ENCODE results near the gene PPP2R2C.

Gene PPP2R2C

DNA sequence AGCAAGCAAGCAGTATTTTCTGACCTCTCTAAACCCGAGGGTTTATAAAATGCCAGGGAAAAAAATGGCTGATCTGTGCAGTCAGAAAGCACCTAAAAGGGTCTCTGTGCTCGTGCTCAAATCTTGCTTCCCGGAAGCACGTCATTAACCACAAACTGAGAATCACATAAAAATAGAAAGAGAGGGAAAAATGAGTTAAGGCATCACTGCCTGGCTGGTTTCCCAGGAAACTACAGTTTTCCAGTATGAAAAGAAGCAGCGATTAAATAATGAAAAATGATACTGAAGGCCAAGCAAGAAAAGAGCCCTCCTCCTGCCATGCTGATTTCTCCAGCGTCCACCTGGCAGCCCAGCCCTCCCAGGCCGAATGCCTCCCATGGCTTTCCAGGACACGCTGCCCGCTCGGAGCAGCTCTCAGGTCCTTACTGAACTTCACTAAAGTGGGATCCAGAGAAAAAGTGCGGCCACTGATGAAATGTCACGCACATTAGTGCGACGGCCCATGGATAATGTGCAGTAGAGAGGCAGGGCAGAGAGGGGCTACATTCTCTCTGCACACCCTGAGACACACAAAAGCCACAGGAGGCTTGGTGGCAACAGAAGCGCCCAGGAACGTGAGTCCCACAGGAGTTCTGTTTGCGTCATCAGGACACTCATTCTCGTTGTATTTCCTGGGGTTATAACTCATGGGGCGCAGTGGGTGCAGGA lies 122.4 kb downstream of the PPP2R2C start:
- Histone ChIP-seq H3K4me3 (ENCODE audit: low read depth, low read length) (no peak overlapping the region), H3K4me1 (ENCODE audit: control insufficient read depth, insufficient read depth, low read length, unreplicated experiment) (no peaks in the 10 kb centered on the region), H3K79me2 (ENCODE audit: control insufficient read depth, insufficient read depth, low read length, unreplicated experiment) (no peaks in the 10 kb centered on the region), H2AFZ (ENCODE audit: low read length, unreplicated experiment) (no peak overlapping the region), H3K36me3 (ENCODE audit: insufficient read depth, low read length) (no peaks in the 10 kb centered on the region), H3K27me3 (ENCODE audit: insufficient read depth, low read length) (peaks cover 46% of the 10 kb centered on the region), H3K27ac (ENCODE audit: low read depth, low read length) (no peak overlapping the region)

DNA sequence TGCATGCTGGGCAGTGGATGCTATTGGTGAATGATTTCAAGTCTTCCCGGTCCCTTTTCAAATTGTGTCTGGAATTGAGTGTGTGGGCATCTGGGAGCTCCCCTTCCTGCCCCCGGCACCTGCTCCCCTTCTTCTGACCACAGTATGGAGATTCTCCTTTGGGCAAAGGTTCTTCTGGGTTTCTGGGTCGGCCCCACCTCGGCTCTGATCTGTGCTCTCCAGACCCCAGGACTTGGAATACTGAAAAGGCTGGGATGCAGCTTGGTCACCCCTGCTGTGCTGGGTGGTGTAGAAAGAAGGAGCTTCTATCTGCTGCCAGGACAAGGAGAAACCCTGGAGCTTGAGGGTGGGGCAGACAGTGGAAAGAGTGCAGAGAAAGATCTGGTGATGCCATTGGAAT lies 124.0 kb downstream of the PPP2R2C start:
- Histone ChIP-seq H3K4me3 (ENCODE audit: low read depth, low read length) (no peak overlapping the region), H2AFZ (ENCODE audit: low read length, unreplicated experiment) (no peak overlapping the region), H3K79me2 (ENCODE audit: control insufficient read depth, insufficient read depth, low read length, unreplicated experiment) (no peaks in the 10 kb centered on the region), H3K27ac (ENCODE audit: low read depth, low read length) (no peak overlapping the region), H3K4me1 (ENCODE audit: control insufficient read depth, insufficient read depth, low read length, unreplicated experiment) (peaks cover 11% of the 10 kb centered on the region), H3K27me3 (ENCODE audit: insufficient read depth, low read length) (peaks cover 46% of the 10 kb centered on the region), H3K36me3 (ENCODE audit: insufficient read depth, low read length) (no peaks in the 10 kb centered on the region)

DNA sequence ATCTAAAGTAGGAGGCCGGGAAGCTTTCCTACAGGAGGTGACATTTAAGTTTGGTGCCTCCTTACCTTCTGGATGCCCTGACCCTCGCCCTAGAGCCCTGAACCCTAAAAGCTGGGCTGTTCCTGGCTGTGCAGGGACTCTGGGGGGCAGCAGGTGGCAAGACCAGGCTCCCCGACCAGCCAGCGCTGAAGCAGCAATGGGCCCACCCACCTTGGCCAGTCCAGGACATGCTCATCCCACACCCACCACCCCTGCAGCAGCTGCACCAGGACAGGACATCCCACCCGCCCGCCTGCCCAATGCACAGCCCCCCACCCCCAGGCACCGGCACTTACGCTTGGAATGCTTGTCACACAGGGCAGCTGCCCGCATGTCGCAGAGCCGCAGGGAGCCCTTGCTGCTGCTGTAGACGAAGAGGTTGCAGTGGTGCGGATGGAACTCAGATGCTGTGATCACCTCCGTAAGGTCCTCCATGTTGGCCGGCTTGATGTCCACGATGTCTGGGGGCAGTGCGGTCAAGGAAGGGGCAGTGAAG lies 124.8 kb downstream of the PPP2R2C start:
- Histone ChIP-seq H3K4me3 (ENCODE audit: low read depth, low read length) (no peak overlapping the region), H3K4me1 (ENCODE audit: control insufficient read depth, insufficient read depth, low read length, unreplicated experiment) (peaks cover 11% of the 10 kb centered on the region), H3K36me3 (ENCODE audit: insufficient read depth, low read length) (no peaks in the 10 kb centered on the region), H3K79me2 (ENCODE audit: control insufficient read depth, insufficient read depth, low read length, unreplicated experiment) (no peaks in the 10 kb centered on the region), H2AFZ (ENCODE audit: low read length, unreplicated experiment) (no peak overlapping the region), H3K27ac (ENCODE audit: low read depth, low read length) (no peak overlapping the region), H3K27me3 (ENCODE audit: insufficient read depth, low read length) (peaks cover 43% of the 10 kb centered on the region)

DNA sequence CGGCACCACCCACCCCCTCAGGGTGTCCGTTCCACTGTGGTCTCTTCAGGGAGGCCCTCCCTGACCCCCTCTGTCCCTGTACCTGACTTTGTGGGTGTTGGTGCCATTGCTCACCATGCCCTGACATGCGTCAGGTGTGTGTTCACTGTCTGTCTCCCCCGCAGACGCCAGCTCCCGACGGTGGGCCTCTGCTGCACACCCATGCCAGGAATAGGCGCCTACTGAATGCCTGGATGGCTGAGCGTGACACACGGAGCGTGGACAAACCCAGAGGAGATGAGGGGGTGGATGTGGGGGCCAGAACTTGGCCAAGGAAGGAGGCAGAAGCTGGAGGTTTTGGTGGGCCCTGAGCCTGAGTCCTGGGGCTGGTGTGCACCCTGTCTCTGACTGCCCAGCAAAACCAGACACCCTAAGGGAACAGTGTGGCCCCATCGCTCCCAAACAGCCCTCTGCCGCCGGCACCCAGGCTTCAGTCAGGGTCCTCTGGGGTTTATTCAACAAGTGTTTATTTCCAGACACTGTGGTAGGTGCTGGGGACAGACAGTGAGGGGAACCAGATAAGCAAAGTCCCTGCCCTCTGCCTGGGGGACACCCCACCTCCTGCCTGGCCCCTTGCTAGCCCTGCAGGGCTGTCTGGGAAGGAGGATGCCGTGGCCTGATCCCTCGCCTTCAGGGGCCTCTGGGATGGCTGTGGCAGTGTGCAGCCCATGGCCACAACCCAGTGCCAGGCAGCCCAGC lies 125.9 kb downstream of the PPP2R2C start:
- H3K27me3 ChIP-seq (ENCODE audit: insufficient read depth, low read length) = peaks cover 38% of the 10 kb centered on the region
- no peak overlapping the region for H3K4me3 ChIP-seq (ENCODE audit: low read depth, low read length)
- no peak overlapping the region for H2AFZ ChIP-seq (ENCODE audit: low read length, unreplicated experiment)
- H3K79me2 ChIP-seq (ENCODE audit: control insufficient read depth, insufficient read depth, low read length, unreplicated experiment) = no peaks in the 10 kb centered on the region
- no peak overlapping the region for H3K27ac ChIP-seq (ENCODE audit: low read depth, low read length)
- H3K36me3 ChIP-seq (ENCODE audit: insufficient read depth, low read length) = no peaks in the 10 kb centered on the region
- H3K4me1 ChIP-seq (ENCODE audit: control insufficient read depth, insufficient read depth, low read length, unreplicated experiment) = peaks cover 11% of the 10 kb centered on the region

DNA sequence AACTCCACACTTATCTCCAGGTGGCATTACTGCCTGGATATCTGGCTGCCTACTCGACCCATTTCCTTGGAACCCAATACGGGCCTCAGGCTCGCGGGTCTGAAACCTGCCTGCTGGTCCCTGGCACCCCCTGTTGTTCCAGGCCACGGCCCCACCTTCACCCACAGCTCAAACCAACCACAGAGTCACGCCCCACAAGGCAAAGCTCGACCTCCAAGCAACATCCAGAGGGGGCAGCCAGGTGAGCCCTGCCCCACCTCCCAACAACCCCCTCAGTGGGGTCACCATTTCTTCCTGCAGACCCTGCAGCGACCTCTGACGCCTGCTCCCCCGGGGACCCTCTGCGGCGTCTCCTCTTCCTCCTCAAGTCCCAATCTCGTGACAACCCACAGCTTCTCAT lies 126.5 kb downstream of the PPP2R2C start:
- no peak overlapping the region for H3K27ac ChIP-seq (ENCODE audit: low read depth, low read length)
- H3K4me3 ChIP-seq (ENCODE audit: low read depth, low read length) = no peak overlapping the region
- H3K27me3 ChIP-seq (ENCODE audit: insufficient read depth, low read length) = peaks cover 35% of the 10 kb centered on the region
- no peaks in the 10 kb centered on the region for H3K79me2 ChIP-seq (ENCODE audit: control insufficient read depth, insufficient read depth, low read length, unreplicated experiment)
- no peak overlapping the region for H2AFZ ChIP-seq (ENCODE audit: low read length, unreplicated experiment)
- no peaks in the 10 kb centered on the region for H3K36me3 ChIP-seq (ENCODE audit: insufficient read depth, low read length)
- peaks cover 11% of the 10 kb centered on the region for H3K4me1 ChIP-seq (ENCODE audit: control insufficient read depth, insufficient read depth, low read length, unreplicated experiment)

DNA sequence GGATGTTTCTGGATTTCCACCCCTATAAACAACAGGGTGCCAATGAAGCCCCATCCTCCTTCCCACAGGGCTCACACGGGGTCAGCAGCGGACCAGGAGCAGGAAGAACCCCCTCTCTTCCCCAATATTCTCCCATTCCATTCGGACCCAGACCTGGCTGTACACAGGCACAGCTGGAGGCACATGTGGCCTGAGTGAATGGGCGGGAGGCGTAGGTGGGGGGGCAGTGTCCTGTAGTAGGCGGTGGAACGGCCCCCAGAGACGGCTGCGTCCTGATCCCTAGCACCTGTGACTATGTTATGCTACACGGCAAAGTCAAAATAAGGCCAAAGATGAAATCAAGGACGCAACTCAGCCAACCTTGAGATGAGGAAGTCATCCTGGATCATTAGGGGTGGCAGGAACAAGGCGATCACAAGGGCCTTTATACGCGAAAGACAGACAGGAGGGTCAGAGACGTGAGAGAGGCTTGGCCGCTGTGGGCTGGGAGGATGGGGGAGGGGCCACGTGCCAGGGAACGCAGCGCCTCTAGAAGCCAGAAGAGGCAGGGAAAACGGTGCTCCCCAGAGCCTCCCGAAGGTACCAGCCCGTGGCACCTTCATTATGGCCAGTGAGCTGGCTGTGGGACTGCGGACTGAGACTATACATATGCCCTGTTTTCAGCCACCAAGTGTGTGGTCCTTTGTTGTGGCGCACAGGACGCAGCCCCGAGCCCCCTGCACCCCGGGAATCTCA lies 127.2 kb downstream of the PPP2R2C start:
- no peak overlapping the region for H2AFZ ChIP-seq (ENCODE audit: low read length, unreplicated experiment)
- peaks cover 11% of the 10 kb centered on the region for H3K4me1 ChIP-seq (ENCODE audit: control insufficient read depth, insufficient read depth, low read length, unreplicated experiment)
- H3K27me3 ChIP-seq (ENCODE audit: insufficient read depth, low read length) = peaks cover 32% of the 10 kb centered on the region
- no peak overlapping the region for H3K4me3 ChIP-seq (ENCODE audit: low read depth, low read length)
- no peaks in the 10 kb centered on the region for H3K79me2 ChIP-seq (ENCODE audit: control insufficient read depth, insufficient read depth, low read length, unreplicated experiment)
- peak overlapping the region; percentile 72; the same call in 1 of the 2 replicates for H3K27ac ChIP-seq (ENCODE audit: low read depth, low read length)
- H3K36me3 ChIP-seq (ENCODE audit: insufficient read depth, low read length) = no peaks in the 10 kb centered on the region

DNA sequence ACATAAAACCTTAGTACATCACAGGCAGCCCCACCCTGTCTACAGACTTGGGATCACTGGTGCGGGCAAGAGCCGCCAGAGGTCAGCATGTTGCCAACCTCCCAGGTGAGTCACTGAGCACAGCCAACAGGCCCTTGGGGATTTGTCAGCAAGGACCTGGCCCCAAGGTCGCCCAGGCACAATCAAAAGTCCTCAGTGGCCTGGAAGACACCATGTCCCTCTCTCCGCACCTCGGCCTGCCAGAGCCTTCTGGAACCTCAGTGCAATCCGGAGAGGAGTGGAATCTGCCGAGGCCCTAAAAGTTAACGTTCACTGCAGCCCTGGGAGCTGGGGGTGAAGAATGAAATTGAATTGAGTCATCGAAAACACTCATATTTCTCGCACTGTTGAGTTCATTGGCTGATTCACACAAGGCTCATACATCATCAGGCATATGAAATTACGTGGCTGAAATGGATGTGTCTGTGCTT lies 128.4 kb downstream of the PPP2R2C start:
- no peaks in the 10 kb centered on the region for H3K79me2 ChIP-seq (ENCODE audit: control insufficient read depth, insufficient read depth, low read length, unreplicated experiment)
- H3K4me3 ChIP-seq (ENCODE audit: low read depth, low read length) = no peak overlapping the region
- peaks cover 24% of the 10 kb centered on the region for H3K27me3 ChIP-seq (ENCODE audit: insufficient read depth, low read length)
- no peaks in the 10 kb centered on the region for H3K36me3 ChIP-seq (ENCODE audit: insufficient read depth, low read length)
- H3K4me1 ChIP-seq (ENCODE audit: control insufficient read depth, insufficient read depth, low read length, unreplicated experiment) = peaks cover 11% of the 10 kb centered on the region
- peak overlapping the region; percentile 72 for H3K27ac ChIP-seq (ENCODE audit: low read depth, low read length)
- H2AFZ ChIP-seq (ENCODE audit: low read length, unreplicated experiment) = no peak overlapping the region

DNA sequence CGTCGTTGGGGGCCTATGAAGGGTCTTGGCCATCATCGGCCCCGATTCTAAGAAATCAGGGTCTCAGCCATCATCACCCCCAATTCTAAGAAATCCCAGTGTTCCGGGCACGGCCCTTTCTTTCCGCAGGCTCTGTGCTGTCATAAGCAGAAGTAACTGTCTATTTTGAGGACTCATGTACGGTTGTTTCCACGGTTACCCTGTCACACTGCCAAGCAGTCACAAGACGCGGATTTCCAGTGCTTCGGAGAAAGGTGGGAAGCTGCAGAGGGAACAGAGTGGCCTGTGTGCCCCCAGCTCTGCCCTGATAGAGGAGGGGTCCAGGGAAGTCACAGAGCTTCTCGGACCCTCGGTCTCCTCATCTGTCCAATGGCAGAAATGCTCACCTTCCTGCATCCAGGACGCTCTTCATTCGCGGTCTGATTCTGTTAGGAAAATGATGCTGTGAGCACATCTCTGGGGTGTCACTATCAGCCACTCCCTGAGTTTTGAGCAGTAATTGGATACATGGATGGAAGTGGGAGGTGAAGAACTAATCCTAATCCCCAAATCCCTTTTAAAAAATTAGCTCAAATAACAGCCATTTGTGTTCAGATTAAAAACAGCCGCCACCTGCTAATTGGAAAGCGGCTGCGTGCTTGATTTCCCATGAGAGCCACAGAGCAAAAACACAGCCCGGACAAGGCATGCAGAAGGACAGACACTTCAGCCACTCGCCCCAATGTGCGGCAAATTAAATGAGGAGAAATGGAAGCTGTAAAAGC lies 129.7 kb downstream of the PPP2R2C start:
- Histone ChIP-seq H3K79me2 (ENCODE audit: control insufficient read depth, insufficient read depth, low read length, unreplicated experiment) (no peaks in the 10 kb centered on the region), H3K27me3 (ENCODE audit: insufficient read depth, low read length) (peaks cover 25% of the 10 kb centered on the region), H3K4me1 (ENCODE audit: control insufficient read depth, insufficient read depth, low read length, unreplicated experiment) (peaks cover 14% of the 10 kb centered on the region), H3K4me3 (ENCODE audit: low read depth, low read length) (no peak overlapping the region), H3K36me3 (ENCODE audit: insufficient read depth, low read length) (no peaks in the 10 kb centered on the region), H2AFZ (ENCODE audit: low read length, unreplicated experiment) (no peak overlapping the region), H3K27ac (ENCODE audit: low read depth, low read length) (no peak overlapping the region)

DNA sequence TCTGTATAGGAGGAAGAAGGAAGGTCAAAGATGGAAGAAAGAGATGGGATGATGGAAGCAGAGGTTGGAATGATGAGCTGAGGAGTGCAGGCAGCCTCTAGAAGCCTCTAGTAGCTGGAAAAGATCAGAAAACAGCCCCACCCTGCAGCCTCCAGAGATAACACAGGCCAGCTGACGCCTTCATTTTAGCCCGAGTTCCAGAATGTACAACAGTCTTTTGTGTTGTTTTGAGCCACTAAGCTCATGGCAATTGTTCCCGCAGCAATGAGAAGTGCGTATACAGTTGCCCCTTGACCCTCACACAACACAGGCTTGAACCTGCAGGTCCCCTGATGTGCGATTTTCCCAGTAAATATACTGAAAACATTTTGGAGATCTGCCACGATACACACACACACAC lies 130.7 kb downstream of the PPP2R2C start:
- Histone ChIP-seq H3K27ac (ENCODE audit: low read depth, low read length) (no peak overlapping the region), H3K36me3 (ENCODE audit: insufficient read depth, low read length) (no peaks in the 10 kb centered on the region), H3K27me3 (ENCODE audit: insufficient read depth, low read length) (peaks cover 24% of the 10 kb centered on the region), H3K4me3 (ENCODE audit: low read depth, low read length) (no peak overlapping the region), H3K79me2 (ENCODE audit: control insufficient read depth, insufficient read depth, low read length, unreplicated experiment) (no peaks in the 10 kb centered on the region), H3K4me1 (ENCODE audit: control insufficient read depth, insufficient read depth, low read length, unreplicated experiment) (peaks cover 17% of the 10 kb centered on the region), H2AFZ (ENCODE audit: low read length, unreplicated experiment) (no peak overlapping the region)

DNA sequence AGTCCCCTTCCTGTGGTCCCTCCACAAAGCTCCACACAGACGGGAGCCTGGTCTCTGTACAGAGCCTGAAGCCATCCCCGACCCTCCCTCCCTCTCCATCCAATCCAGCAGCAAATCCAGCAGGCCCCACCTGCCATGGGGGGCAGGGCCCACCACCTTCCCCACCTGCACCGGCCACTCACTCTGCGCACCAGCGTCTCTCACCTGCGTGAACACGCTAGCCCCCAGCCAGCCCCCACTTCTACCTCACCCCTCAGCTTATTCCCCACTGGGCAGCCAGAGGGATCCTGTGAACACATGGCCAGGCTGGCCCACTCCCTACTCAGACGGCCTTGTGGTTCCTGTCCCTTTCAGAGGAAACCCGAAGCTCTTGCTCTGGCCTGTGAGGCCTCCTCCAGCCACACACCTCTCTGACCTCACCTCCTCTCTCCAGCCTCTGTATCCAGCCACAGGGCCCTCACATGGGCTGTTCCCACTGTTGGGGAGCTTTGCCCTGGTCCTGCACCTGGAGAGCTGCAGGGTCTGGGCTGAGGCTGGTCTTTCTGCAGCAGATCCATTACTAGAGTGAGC lies 131.9 kb downstream of the PPP2R2C start:
- no peak overlapping the region for H2AFZ ChIP-seq (ENCODE audit: low read length, unreplicated experiment)
- H3K27me3 ChIP-seq (ENCODE audit: insufficient read depth, low read length) = peaks cover 31% of the 10 kb centered on the region
- no peaks in the 10 kb centered on the region for H3K36me3 ChIP-seq (ENCODE audit: insufficient read depth, low read length)
- no peaks in the 10 kb centered on the region for H3K79me2 ChIP-seq (ENCODE audit: control insufficient read depth, insufficient read depth, low read length, unreplicated experiment)
- peaks cover 17% of the 10 kb centered on the region for H3K4me1 ChIP-seq (ENCODE audit: control insufficient read depth, insufficient read depth, low read length, unreplicated experiment)
- H3K27ac ChIP-seq (ENCODE audit: low read depth, low read length) = no peak overlapping the region
- H3K4me3 ChIP-seq (ENCODE audit: low read depth, low read length) = no peak overlapping the region
